GM12801 (cell line): ENCODE data around the gene PSMD8.

Experiments used
- CTCF ChIP-seq: IDR thresholded peaks from one replicate; pipeline ENCODE4 v1.5.1; 2011; ENCODE audit warnings: control low read depth; ENCODE audit not compliant: insufficient read length; ENCODE audit errors: extremely low read depth

The PSMD8 gene

GRCh38 chr19:38369584-38369983 lies 4.8 kb upstream of the PSMD8 start:
- no peak for TF ChIP-seq CTCF

GRCh38 chr19:38370299-38370698 lies 4.1 kb upstream of the PSMD8 start:
- no peak for TF ChIP-seq CTCF

- no peak for TF ChIP-seq CTCF
These were observed 3.3 kb upstream of the PSMD8 start for GRCh38 chr19:38371081-38371480.

GRCh38 chr19:38373907-38374331 lies 452 bp upstream of the PSMD8 start:
- TF ChIP-seq CTCF, result no peak

- no peak for TF ChIP-seq CTCF
These were observed 725 bp downstream of the PSMD8 start for GRCh38 chr19:38375098-38375493.

- TF ChIP-seq CTCF, result no peak
These were observed 1.4 kb downstream of the PSMD8 start for GRCh38 chr19:38375748-38376147.

GRCh38 chr19:38376576-38376975 lies 2.2 kb downstream of the PSMD8 start:
- TF ChIP-seq CTCF, result no peak

GRCh38 chr19:38377052-38377451 lies 2.7 kb downstream of the PSMD8 start:
- no peak for TF ChIP-seq CTCF
